GM12892 (cell line): ENCODE data around the gene FMO5.
"Not testable (repeated sequence)": the region's sequence is repeated elsewhere in the genome, so short reads cannot be mapped to it uniquely, and the experiment has no call there.

Experiments used
- DNase-seq: peaks from one replicate; pipeline ENCODE4 v3.0.0; 2011; ENCODE audit not compliant: insufficient read length
- FAIRE-seq: peaks from 2 replicates; lab custom pipeline; 2011; peaks lifted over from hg19 to GRCh38; lab: Jason Lieb, UNC
- POLR2A ChIP-seq: IDR thresholded peaks from 2 replicates; pipeline ENCODE4 v1.6.1; 2011; ENCODE audit warnings: low read depth, low read length, control low read depth
- POLR2AphosphoS5 ChIP-seq: IDR thresholded peaks from 2 replicates; pipeline ENCODE4 v1.6.1; 2011; ENCODE audit warnings: low read depth, low read length, control low read depth
- TAF1 ChIP-seq: IDR thresholded peaks from 2 replicates; pipeline ENCODE4 v1.6.1; 2011; ENCODE audit warnings: low read depth, mild to moderate bottlenecking, control low read depth, low read length, borderline replicate concordance

The FMO5 gene

DNA sequence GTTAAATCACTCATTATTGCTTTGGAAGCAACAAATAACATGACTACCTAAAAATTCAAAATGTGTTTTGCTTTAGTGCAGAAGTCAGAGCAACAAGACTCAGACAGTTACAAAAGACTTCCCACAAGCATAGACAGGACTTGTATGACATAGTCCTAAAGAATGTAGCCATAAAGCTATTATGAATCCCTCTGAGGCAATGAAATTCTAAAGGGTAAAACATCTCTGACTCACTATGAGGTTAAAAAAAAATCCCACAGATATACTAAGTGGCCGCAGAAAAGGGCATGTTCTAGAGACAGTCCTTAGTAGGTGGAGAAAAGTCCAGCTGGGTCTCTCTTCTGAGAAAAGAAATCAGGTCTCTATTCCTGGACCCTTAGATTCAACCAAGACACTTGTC lies 57.8 kb downstream of the FMO5 start:
- no peak for FAIRE-seq
- no peak for DNase-seq

GRCh38 chr1:147163019-147163418 lies 62.1 kb downstream of the FMO5 start:
- DNase-seq (no peak), FAIRE-seq (no peak)
- TF ChIP-seq POLR2A (no peak), TAF1 (no peak), POLR2AphosphoS5 (no peak)

More for the DNA sequence above, 57.8 kb downstream of the FMO5 start:
- no peak for TF ChIP-seq TAF1
- no peak for TF ChIP-seq POLR2AphosphoS5
- no peak for TF ChIP-seq POLR2A

GRCh38 chr1:147162093-147162492 lies 63.0 kb downstream of the FMO5 start:
- TF ChIP-seq POLR2A (no peak), TAF1 (no peak), POLR2AphosphoS5 (no peak)
- no peak for DNase-seq
- no peak for FAIRE-seq

DNA sequence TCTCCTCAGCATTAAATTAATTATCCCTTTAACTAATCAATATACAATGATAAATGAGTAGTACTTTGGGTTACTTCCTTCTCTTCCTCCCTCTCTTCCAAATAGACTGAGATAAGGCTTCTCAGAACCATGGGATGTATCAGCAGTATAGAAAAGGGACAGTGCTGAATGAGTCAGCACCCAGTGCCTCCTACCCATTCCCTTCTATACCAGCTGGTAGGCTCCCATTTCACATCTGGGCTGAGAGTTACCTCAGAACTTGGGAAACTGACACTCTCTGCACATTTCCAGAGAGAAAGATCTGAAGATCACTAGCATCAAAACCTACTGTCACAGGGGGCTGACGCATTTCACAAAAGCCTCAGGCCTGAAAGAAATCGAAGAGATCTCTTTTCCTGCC lies 68.0 kb downstream of the FMO5 start:
- FAIRE-seq, DNase-seq: not testable (repeated sequence)

DNA sequence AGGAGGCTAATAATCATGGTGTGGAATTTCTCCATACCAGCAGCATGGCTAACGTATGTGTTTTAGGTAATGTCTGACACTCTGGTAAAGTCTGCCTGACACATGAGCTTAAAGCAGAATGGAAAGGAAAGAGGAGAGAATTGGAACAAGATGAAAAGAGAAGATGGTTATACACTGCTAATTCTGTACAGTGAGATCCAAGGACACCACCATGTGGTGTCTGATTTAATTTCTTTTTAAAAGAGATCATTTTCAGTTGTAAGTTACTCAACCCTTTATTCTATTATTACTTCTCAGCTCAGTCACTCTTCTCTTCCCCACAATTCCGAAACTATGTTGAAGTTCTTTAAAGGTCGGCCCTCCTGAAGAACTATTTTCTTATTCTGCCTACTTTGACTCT lies 68.5 kb downstream of the FMO5 start:
- FAIRE-seq = no peak
- DNase-seq = no peak
- TF ChIP-seq TAF1 (no peak), POLR2A (no peak), POLR2AphosphoS5 (no peak)

GRCh38 chr1:147152772-147153171 lies 72.4 kb downstream of the FMO5 start:
- FAIRE-seq = no peak
- DNase-seq = no peak
- no peak for TF ChIP-seq POLR2A
- no peak for TF ChIP-seq POLR2AphosphoS5
- no peak for TF ChIP-seq TAF1

- DNase-seq = no peak
- no peak for FAIRE-seq
- TF ChIP-seq POLR2A (no peak), TAF1 (no peak), POLR2AphosphoS5 (no peak)
These were observed 73.9 kb downstream of the FMO5 start for GRCh38 chr1:147151244-147151643.

DNA sequence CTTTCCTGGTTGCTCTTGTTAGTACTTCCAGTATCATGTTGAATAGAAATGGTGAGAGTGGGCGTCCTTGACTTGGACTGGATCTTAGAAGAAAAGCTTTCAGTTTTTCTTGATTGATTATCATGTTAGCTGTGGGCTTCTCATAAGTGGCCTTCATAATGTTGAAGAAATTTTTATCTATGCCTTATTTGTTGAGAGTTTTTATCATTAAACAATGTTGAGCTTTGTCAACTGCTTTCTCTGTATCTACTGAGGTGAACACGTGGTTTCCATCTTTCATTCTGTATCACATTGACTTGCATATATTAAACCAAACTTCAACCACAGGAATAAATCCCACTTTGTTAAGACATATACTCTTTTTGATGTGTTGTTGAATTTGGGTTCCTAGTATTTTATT lies 82.3 kb downstream of the FMO5 start:
- FAIRE-seq (no peak), DNase-seq (no peak)
- no peak for TF ChIP-seq POLR2A
